GM12878 (cell line): ENCODE measurements around the gene MYH10. TPM values are rescaled to one million over a fixed set of nuclear protein-coding genes. Genes with fewer than 3 reads are reported as not detected.

Experiments
- ATAC-seq: fragments of 200-7000 bp; cut with Tn5 transposase; 3 replicates; pipeline ENCODE4 v1.9.1; 2020; ENCODE audit warnings: mild to moderate bottlenecking, moderate library complexity
- BruUV-seq: library from RNA; stranded (reverse); fragments of 400-500 nt; replicated peaks from 2 replicates; lab custom pipeline; 2021; lab: Mats Ljungman, UMichigan
- CTCF ChIA-PET: fragments of 300-600 bp; sonication (Branson Sonifier 250); formaldehyde crosslinking; extraction: SDS; loops from one replicate; lab custom pipeline; 2021; ENCODE audit warnings: inconsistent platforms; lab: Yijun Ruan, JAX
- POLR2A ChIA-PET: fragments of 350-600 bp; formaldehyde crosslinking; extraction: SDS; loops from one replicate; lab custom pipeline; 2021; ENCODE audit warnings: inconsistent platforms; lab: Charles Lee
- RAD21 ChIA-PET: fragments of 300-600 bp; sonication (Branson Sonifier 250); formaldehyde crosslinking; loops from one replicate; lab custom pipeline; 2023; ENCODE audit warnings: antibody characterized with exemption; ENCODE audit not compliant: unreplicated experiment; lab: Charles Lee
- SMC1A ChIA-PET: fragments of 300-600 bp; sonication (Branson Sonifier 250); formaldehyde crosslinking; loops from one replicate; lab custom pipeline; 2023; ENCODE audit not compliant: unreplicated experiment, uncharacterized antibody; lab: Charles Lee
- DNase-seq: peaks from one replicate; pipeline ENCODE4 v3.0.0-alpha.2; 2011; ENCODE audit warnings: low read depth, low spot score
- FAIRE-seq: peaks from 3 replicates; lab custom pipeline; 2011; peaks lifted over from hg19 to GRCh38; lab: Jason Lieb, UNC
- H2AFZ ChIP-seq: 2 replicates; pipeline ENCODE4 v1.6.0; 2011; ENCODE audit warnings: low read depth, low read length, control low read depth; ENCODE audit not compliant: control insufficient read depth
- H3K27ac ChIP-seq: 2 replicates; pipeline ENCODE4 v1.5.1; 2011; ENCODE audit warnings: control low read depth; ENCODE audit not compliant: control insufficient read depth, insufficient read depth
- H3K27me3 ChIP-seq, 2 experiments: replicated peaks in 1 of 2; 2 replicates each; pipeline versions ENCODE4 v1.6.0 to v1.6.1; 2011; ENCODE audit warnings: low read length in 1 of 2; ENCODE audit not compliant: control insufficient read depth in 2 of 2, insufficient read depth in 2 of 2
- H3K36me3 ChIP-seq, 2 experiments: 2 replicates each; pipeline ENCODE4 v1.5.1; 2011; ENCODE audit warnings: low read length in 1 of 2; ENCODE audit not compliant: control insufficient read depth in 2 of 2, insufficient read depth in 2 of 2
- H3K4me1 ChIP-seq: 2 replicates; pipeline ENCODE4 v1.6.1; 2011; ENCODE audit warnings: mild to moderate bottlenecking, low read length, moderate library complexity, mixed read lengths; ENCODE audit not compliant: control insufficient read depth, insufficient read depth
- H3K4me2 ChIP-seq: 2 replicates; pipeline ENCODE4 v1.6.0; 2011; ENCODE audit warnings: control low read depth; ENCODE audit not compliant: control insufficient read depth, insufficient read depth
- H3K4me3 ChIP-seq: fragments of 200-600 bp; sonication (generic); 2 replicates; pipeline ENCODE4 v1.5.1; 2016
- H3K79me2 ChIP-seq: 2 replicates; pipeline ENCODE4 v1.6.0; 2011; ENCODE audit warnings: low read length; ENCODE audit not compliant: control insufficient read depth, insufficient read depth
- H3K9ac ChIP-seq: 2 replicates; pipeline ENCODE4 v1.8.0; 2011; ENCODE audit warnings: low read length, control low read depth, mixed read lengths; ENCODE audit not compliant: control insufficient read depth, insufficient read depth
- H3K9me3 ChIP-seq: replicated peaks from 3 replicates; pipeline ENCODE4 v1.5.1; 2011; ENCODE audit warnings: mild to moderate bottlenecking, low read length; ENCODE audit not compliant: control insufficient read depth, insufficient read depth
- H4K20me1 ChIP-seq: 2 replicates; pipeline ENCODE4 v1.6.0; 2011; ENCODE audit not compliant: control insufficient read depth, insufficient read depth
- BACH1 ChIP-seq: fragments of 450-650 bp; IDR thresholded peaks from 2 replicates; pipeline ENCODE4 v1.6.1; 2017; ENCODE audit warnings: mild to moderate bottlenecking, borderline replicate concordance
- BCL11A ChIP-seq: IDR thresholded peaks from 2 replicates; pipeline ENCODE4 v1.6.1; 2011; ENCODE audit warnings: low read depth, low read length
- FOXK2 ChIP-seq: fragments of 450-650 bp; IDR thresholded peaks from 2 replicates; pipeline ENCODE4 v1.6.1; 2017; ENCODE audit warnings: mild to moderate bottlenecking, moderate library complexity
- HDAC6 ChIP-seq: fragments of 200-600 bp; sonication (generic); IDR thresholded peaks from one replicate; pipeline ENCODE4 v1.8.0; 2017; ENCODE audit warnings: antibody characterized with exemption; ENCODE audit not compliant: unreplicated experiment
- KAT2A ChIP-seq: conservative IDR thresholded peaks from 2 replicates; pipeline ENCODE4 v1.6.1; 2011; ENCODE audit warnings: low read depth, low read length; ENCODE audit not compliant: control insufficient read depth
- MAX ChIP-seq: IDR thresholded peaks from 2 replicates; pipeline ENCODE4 v1.6.1; 2012; ENCODE audit warnings: low read depth, low read length, improper control_type of control experiment
- MEF2B ChIP-seq: fragments of 450-650 bp; IDR thresholded peaks from 2 replicates; pipeline ENCODE4 v1.6.1; 2018; ENCODE audit warnings: mild to moderate bottlenecking, moderate library complexity; ENCODE audit not compliant: partially characterized antibody, poor library complexity, severe bottlenecking
- NR2F1 ChIP-seq: fragments of 450-650 bp; conservative IDR thresholded peaks from 2 replicates; pipeline ENCODE4 v1.6.1; 2017; ENCODE audit warnings: mild to moderate bottlenecking
- PML ChIP-seq: IDR thresholded peaks from 2 replicates; pipeline ENCODE4 v1.6.1; 2012; ENCODE audit warnings: low read length, inconsistent platforms
- POLR2AphosphoS2 ChIP-seq: IDR thresholded peaks from 2 replicates; pipeline ENCODE4 v1.6.1; 2011; ENCODE audit warnings: low read depth, mild to moderate bottlenecking, low read length, improper control_type of control experiment, moderate library complexity
- RAD51 ChIP-seq: fragments of 450-650 bp; IDR thresholded peaks from 2 replicates; pipeline ENCODE4 v1.6.1; 2016; ENCODE audit warnings: moderate library complexity, mild to moderate bottlenecking, inconsistent platforms
- RBBP5 ChIP-seq: fragments of 200-600 bp; sonication (generic); conservative IDR thresholded peaks from 2 replicates; pipeline ENCODE4 v1.6.1; 2016
- WRNIP1 ChIP-seq: IDR thresholded peaks from 2 replicates; pipeline ENCODE4 v1.6.1; 2011; ENCODE audit warnings: low read depth, low read length, improper control_type of control experiment, borderline replicate concordance
- ZBED1 ChIP-seq: IDR thresholded peaks from 2 replicates; pipeline ENCODE4 v1.6.1; 2016; ENCODE audit warnings: borderline replicate concordance
- ZNF207 ChIP-seq: fragments of 450-650 bp; IDR thresholded peaks from 2 replicates; pipeline ENCODE4 v1.6.1; 2014; ENCODE audit warnings: antibody characterized with exemption, mild to moderate bottlenecking, borderline replicate concordance
- WGBS: methylation state at CpG from one replicate; pipeline ENCODE4 v1.1.6; 2016; ENCODE audit warnings: low lambda C conversion rate; ENCODE audit not compliant: insufficient replicate concordance, insufficient coverage; ENCODE audit errors: missing lambda C conversion rate; 5-methylcytosine and 5-hydroxymethylcytosine counted together
- in situ Hi-C: fragments of 300-500 bp; cut with MboI; formaldehyde crosslinking; loops from 9 replicates; pipeline ENCODE4 v1.14.3; 2018; ENCODE audit warnings: mixed read lengths
- intact Hi-C: fragments of 100-400 bp; cut with micrococcal nuclease; formaldehyde crosslinking; loops from one replicate; pipeline ENCODE4 v1.14.2; 2022; ENCODE audit not compliant: unreplicated experiment
- polyA plus RNA-seq, 11 experiments: library from polyadenylated mRNA; depleted of rRNA in 4 of 11; unstranded in 6 of 11; stranded (reverse) in 5 of 11; fragments of >200 nt; fragmentation: Nextera tagmentation in 4 of 11; fragmentation: Illumina TruSeq in 1 of 11; extraction: Ambion mirVana in 4 of 11; extraction: Trizol in 1 of 11; gene quantifications; 1 replicate in 1 of 11; 2 replicates in 10 of 11; pipeline versions ENCODE4 v1.2.1 to v1.2.3, GENCODE V29; 2011 to 2016; ENCODE audit warnings: inconsistent platforms in 2 of 11, missing spikeins in 2 of 11, low read depth in 1 of 11
- total RNA-seq, 4 experiments: library from RNA; depleted of rRNA in 3 of 4; stranded (reverse); fragments of >200 nt in 3 of 4; fragmentation: Illumina TruSeq in 1 of 4; extraction: Trizol in 1 of 4; gene quantifications; 2 replicates each; pipeline versions ENCODE4 v1.2.1 to v1.2.3, GENCODE V29; 2013 to 2021

MYH10 gene
- total and polyA plus RNA-seq, 10 of the 15 experiments (the other 5 are each of a cell fraction or from before 2014, with no cell fraction given): 0.33 to 7.1 (median 1.0) TPM

- no TSS peak for BruUV-seq
- ATAC-seq: no peak
- Histone ChIP-seq H3K4me2 (no peak overlapping the region), H2AFZ (no peak overlapping the region), H3K4me3 (no peak overlapping the region), H3K27me3 (no peaks in the 10 kb centered on the region), H3K27ac (no peak overlapping the region), H4K20me1 (no peaks in the 10 kb centered on the region), H3K79me2 (no peaks in the 10 kb centered on the region; the same call in 1 of the 2 replicates), H3K4me1 (no peaks in the 10 kb centered on the region), H3K36me3 (peaks cover 23 to 35% of the 10 kb centered on the region in 2 experiments), H3K9me3 (no peaks in the 10 kb centered on the region), H3K9ac (no peak overlapping the region)
- no peak for FAIRE-seq
- CTCF ChIA-PET: no interaction called here
- no peak for TF ChIP-seq BCL11A
- TF ChIP-seq ZBED1: no peak
- TF ChIP-seq BACH1: no peak
- no peak for TF ChIP-seq KAT2A
- TF ChIP-seq WRNIP1: no peak
- no peak for TF ChIP-seq POLR2AphosphoS2
- no peak for TF ChIP-seq HDAC6
- TF ChIP-seq RBBP5: no peak
- no peak for TF ChIP-seq MAX
- TF ChIP-seq RAD51: no peak
- 78% methylated on average over 5 of the region's 5 CpGs for WGBS
- no peak for DNase-seq
- in situ Hi-C loops: no loop called here
- intact Hi-C loops: no loop called here
- RAD21 ChIA-PET: no interaction called here
- POLR2A ChIA-PET: no interaction called here
- SMC1A ChIA-PET: no interaction called here
Measured at GRCh38 chr17:8462564-8462963, 168.0 kb downstream of the MYH10 start.

GRCh38 chr17:8459831-8460230 is 170.7 kb downstream of the MYH10 start:
- ChIA-PET CTCF (no interaction called here), RAD21 (no interaction called here), POLR2A (no interaction called here), SMC1A (no interaction called here)
- 100% methylated on average over 3 of the region's 3 CpGs for WGBS
- BruUV-seq: no TSS peak
- intact Hi-C loops: no loop called here
- Histone ChIP-seq H3K9ac (no peak overlapping the region), H4K20me1 (no peaks in the 10 kb centered on the region), H3K27ac (no peak overlapping the region), H3K4me2 (no peak overlapping the region), H3K36me3 (peaks cover 12 to 36% of the 10 kb centered on the region in 2 experiments), H3K79me2 (no peaks in the 10 kb centered on the region; the same call in 1 of the 2 replicates), H3K27me3 (no peaks in the 10 kb centered on the region), H3K4me3 (no peak overlapping the region), H3K9me3 (no peaks in the 10 kb centered on the region), H3K4me1 (no peaks in the 10 kb centered on the region), H2AFZ (no peak overlapping the region)
- FAIRE-seq (peak; percentile 59), ATAC-seq (no peak), DNase-seq (no peak)
- in situ Hi-C loops: no loop called here
- no peak for TF ChIP-seq MEF2B
- no peak for TF ChIP-seq FOXK2
- no peak for TF ChIP-seq ZNF207
- TF ChIP-seq NR2F1: no peak
- TF ChIP-seq PML: no peak
